Vagina (tissue), 2 donors: Measurements from ENCODE around the gene SUGCT.

Source experiments
- CTCF ChIP-seq, 3 experiments: fragments of 450-650 bp in 2 of 3; fragments of 200-600 bp in 1 of 3; sonication (generic) in 1 of 3; IDR thresholded peaks; one replicate each; pipeline ENCODE4 v1.5.1; 2017 to 2019; ENCODE audit warnings: antibody characterized with exemption in 3 of 3, mild to moderate bottlenecking in 2 of 3, moderate library complexity in 2 of 3
- POLR2AphosphoS5 ChIP-seq, 2 donors: sonication (generic); formaldehyde crosslinking; IDR thresholded peaks; one replicate each; pipeline ENCODE4 v1.9.0; 2017; ENCODE audit warnings: antibody characterized with exemption in 2 of 2, mild to moderate bottlenecking in 2 of 2, low read depth in 1 of 2; ENCODE audit not compliant: insufficient read depth in 1 of 2

- TF ChIP-seq CTCF (IDR thresholded peaks at IDR 0.05) (no peak), POLR2AphosphoS5 (IDR thresholded peaks at IDR 0.05; ENCODE audit: insufficient read depth in 1 of 2, low read depth in 1 of 2) (no peak)
Measured at GRCh38 chr7:40493609-40494051, 358.8 kb downstream of the SUGCT start.
